Ectodermal cell (in vitro differentiated cells): ENCODE measurements around the gene TNS1.

Experiments used
- H3K27ac ChIP-seq: 2 replicates; pipeline ENCODE4 v1.7.0; 2013; ENCODE audit warnings: mild to moderate bottlenecking, low read depth, low read length; ENCODE audit not compliant: insufficient read depth, poor library complexity, severe bottlenecking
- H3K27me3 ChIP-seq: 2 replicates; pipeline ENCODE4 v1.7.0; 2013; ENCODE audit warnings: mild to moderate bottlenecking, low read length; ENCODE audit not compliant: insufficient read depth, control insufficient read depth, poor library complexity, severe bottlenecking
- H3K36me3 ChIP-seq: one replicate; pipeline ENCODE4 v1.7.0; 2013; ENCODE audit warnings: low read length; ENCODE audit not compliant: control insufficient read depth, insufficient read depth
- H3K4me1 ChIP-seq: one replicate; pipeline ENCODE4 v1.7.0; 2013; ENCODE audit warnings: low read length; ENCODE audit not compliant: control insufficient read depth, insufficient read depth
- H3K4me3 ChIP-seq: 2 replicates; pipeline ENCODE4 v1.7.0; 2013; ENCODE audit warnings: low read depth, low read length, control low read depth; ENCODE audit not compliant: insufficient read depth
- H3K9me3 ChIP-seq: 2 replicates; pipeline ENCODE4 v1.7.0; 2013; ENCODE audit warnings: mild to moderate bottlenecking, low read length, moderate library complexity; ENCODE audit not compliant: control insufficient read depth
- WGBS, 2 experiments: methylation state at CpG; one replicate each; pipeline ENCODE4 v1.1.7; 2013; ENCODE audit warnings: missing lambda C conversion rate in 2 of 2; 5-methylcytosine and 5-hydroxymethylcytosine counted together

TNS1 gene

DNA sequence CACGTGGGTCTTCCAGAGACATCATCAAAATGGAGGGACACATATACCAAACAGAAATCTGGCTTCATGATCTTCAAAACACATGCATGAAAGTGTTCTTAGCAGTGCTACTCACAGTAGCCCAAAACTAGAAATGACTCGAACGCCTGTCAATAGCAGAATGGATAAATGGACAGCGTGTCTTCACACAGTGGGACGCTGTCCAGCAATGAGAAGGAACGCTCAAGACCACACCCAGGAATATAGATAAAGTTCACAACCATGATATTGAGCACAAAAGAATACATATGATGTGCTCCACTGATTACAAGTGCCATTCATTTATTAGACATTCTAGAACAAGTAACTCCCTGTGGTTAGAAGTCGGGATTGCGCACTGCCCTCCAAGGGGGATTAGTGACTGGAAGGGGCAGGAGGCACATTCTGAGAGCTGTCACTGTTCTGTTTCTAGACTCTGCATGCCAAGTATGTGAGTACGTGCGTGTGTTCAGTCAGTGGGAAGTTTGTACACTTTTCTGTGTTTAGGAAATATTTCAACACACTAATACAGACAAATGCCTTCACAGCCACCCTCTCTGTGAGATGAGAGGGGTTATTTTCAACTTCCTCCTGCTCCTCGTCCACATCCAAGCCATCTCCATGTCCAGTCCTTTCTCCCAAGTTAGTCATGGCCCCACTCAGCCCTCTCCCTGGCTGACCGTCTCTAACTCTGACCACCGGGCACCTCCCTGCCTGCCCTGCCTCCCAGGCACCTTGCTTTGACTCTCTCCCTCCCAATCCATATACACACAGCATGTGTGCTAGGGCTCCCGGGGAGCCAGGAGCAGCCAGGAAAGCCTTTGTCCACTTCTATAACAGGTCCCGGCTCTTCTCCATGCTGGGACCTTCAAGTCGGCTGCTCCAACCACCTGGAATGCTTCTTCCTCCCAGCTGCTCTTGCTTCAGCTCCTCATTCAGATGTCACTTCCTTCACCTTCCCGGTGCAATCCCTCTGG is 26.9 kb upstream of the TNS1 start:
- Histone ChIP-seq H3K27ac (no peak overlapping the region), H3K9me3 (no peaks in the 10 kb centered on the region), H3K27me3 (peaks cover 32% of the 10 kb centered on the region), H3K36me3 (no peaks in the 10 kb centered on the region), H3K4me1 (peaks cover 27% of the 10 kb centered on the region), H3K4me3 (no peak overlapping the region)
- WGBS, 2 experiments: 90 to 92% methylated on average over 15 to 17 of the region's 17 CpGs

DNA sequence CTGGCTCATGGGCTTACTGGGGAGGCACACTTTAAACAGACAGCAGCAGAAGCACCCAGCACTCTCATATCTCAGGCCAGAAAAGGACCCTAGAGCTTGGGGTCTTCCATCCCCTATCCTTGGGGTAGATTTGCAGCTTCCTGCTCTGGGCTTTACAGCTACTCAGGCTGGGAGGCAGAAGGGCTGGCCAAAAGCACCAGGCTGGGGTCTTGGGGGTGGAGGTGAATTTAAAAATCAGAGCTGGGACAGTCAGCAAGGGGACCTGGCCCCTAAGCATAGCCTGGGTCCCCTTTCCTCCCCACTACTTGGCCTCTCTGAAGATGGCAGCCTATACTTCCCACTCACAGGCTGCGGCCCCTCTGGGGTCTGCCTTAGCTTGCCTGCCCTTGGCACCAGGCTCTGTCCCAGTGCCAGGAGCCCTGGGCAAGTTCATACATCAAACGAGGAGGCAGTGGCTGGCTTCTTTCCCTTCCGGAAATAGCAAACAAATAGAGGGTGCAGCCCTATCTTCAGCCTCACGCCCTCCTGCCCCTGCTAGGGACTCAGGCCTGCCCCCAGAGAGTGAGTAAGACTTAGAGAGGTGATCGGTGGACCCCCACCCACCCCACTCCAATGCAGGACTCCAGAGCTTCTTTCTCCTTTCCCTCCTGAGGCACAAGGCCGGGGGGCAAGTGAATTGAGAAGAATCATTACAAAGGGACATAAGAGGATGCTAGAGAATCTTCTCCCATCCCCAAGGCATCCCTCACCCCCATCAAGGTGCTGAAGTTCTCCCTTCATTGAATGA is 26.0 kb upstream of the TNS1 start:
- Histone ChIP-seq H3K4me3 (no peak overlapping the region), H3K4me1 (peaks cover 29% of the 10 kb centered on the region), H3K27me3 (peaks cover 23% of the 10 kb centered on the region), H3K36me3 (no peaks in the 10 kb centered on the region), H3K27ac (no peak overlapping the region), H3K9me3 (no peaks in the 10 kb centered on the region)
- WGBS, 2 experiments: 84 to 88% methylated on average over 6 of the region's 6 CpGs

DNA sequence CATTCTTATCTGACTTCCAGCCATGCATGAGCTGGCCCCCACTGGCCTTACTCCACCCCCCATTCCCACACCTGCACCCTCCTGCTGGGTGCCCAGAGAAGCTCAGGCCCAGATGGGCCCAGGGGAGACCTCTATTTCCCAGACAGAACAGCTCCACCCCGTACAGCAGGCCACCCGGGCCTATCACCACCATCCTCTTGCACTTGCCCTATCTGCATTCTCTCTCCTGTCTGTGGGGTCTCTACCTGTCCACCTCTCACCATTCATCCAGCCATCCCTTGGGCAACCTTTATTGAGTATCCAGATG is 25.3 kb upstream of the TNS1 start:
- WGBS, 2 experiments: 87 to 88% methylated on average over 2 of the region's 2 CpGs
- Histone ChIP-seq H3K4me3 (no peak overlapping the region), H3K27ac (no peak overlapping the region)

DNA sequence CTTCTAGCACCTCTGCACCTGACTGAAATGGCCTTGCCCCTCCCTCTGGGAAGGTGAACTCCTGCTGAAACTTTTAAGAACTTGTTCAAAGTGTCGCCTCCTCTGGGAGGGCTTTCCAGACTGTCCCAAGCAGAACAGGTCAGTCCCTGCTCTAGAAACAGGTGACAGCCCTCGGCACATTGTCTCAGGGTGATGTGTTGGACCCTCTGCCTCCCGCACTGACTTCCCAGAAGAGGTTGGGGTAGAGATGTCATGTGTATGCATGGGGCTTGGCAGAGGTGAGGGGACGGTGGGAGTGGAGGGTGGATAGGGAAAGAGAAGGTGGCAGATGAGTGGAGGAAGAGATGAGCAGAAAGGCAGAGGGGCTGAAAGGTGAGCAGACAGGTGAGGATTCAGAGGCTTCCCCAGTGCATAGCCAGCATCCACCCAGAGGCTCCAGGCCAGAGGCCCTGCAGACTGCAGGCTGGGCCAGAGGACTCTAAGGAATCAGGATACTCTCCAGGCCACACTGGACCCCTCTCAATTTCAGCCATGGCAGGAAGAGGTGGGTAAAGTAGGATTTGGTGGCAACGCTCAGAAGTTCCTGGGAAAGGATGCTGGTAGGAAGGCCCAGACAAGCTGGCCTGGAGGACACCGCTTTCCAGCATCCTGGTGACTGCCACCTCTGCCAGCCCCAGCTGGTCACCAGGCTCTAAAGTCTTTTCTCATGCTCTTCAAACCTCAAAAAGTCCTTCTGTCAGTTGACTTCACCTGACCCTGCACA is 24.8 kb upstream of the TNS1 start:
- H3K4me1 ChIP-seq: peaks cover 32% of the 10 kb centered on the region
- H3K4me3 ChIP-seq: no peak overlapping the region
- no peaks in the 10 kb centered on the region for H3K36me3 ChIP-seq
- peaks cover 12% of the 10 kb centered on the region for H3K27me3 ChIP-seq
- 92 to 93% methylated on average over 6 of the region's 6 CpGs for WGBS, 2 experiments
- no peaks in the 10 kb centered on the region for H3K9me3 ChIP-seq
- H3K27ac ChIP-seq: no peak overlapping the region

More for the DNA sequence above, 25.3 kb upstream of the TNS1 start:
- Histone ChIP-seq H3K27me3 (peaks cover 17% of the 10 kb centered on the region), H3K9me3 (no peaks in the 10 kb centered on the region), H3K36me3 (no peaks in the 10 kb centered on the region), H3K4me1 (peaks cover 32% of the 10 kb centered on the region)

DNA sequence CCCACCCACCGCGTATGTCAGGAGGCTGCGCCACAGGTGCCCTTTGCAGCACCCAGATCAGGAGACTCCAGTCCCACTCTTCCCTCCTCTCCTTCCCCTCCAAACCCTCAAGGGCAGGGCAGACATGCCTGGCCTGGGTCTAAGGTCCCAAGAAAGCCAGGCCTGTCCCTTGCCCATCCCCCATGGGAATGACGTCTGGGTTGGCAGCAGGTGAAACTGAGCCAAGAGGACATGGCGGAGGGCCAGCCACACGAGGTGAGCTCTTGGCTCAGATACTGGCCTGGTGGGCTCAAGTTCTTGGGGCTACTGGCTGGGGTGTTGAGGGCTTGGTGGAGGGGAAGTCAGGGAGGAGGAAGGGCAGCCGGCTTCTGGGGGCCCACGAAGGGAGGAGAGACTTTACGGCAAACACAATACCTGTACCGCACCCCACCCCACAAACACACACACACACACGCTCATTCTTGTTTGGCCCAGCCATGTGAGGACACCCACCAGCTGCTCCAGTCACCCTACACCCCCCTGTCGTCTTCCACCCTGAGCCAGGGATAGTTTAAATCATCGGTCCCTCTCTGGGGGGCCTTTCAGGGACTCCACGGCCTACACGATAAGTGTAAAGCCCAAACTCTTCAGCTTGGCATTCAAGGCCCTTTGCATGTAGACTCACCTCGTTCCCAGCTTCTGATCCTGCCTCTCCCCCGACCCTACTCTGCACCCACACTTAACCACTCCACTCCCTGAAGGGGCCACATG is 24.1 kb upstream of the TNS1 start:
- peaks cover 32% of the 10 kb centered on the region for H3K4me1 ChIP-seq
- no peak overlapping the region for H3K4me3 ChIP-seq
- 87 to 89% methylated on average over 16 to 17 of the region's 17 CpGs for WGBS, 2 experiments
- no peaks in the 10 kb centered on the region for H3K9me3 ChIP-seq
- H3K27ac ChIP-seq: no peak overlapping the region
- no peaks in the 10 kb centered on the region for H3K36me3 ChIP-seq
- peaks cover 5% of the 10 kb centered on the region for H3K27me3 ChIP-seq

DNA sequence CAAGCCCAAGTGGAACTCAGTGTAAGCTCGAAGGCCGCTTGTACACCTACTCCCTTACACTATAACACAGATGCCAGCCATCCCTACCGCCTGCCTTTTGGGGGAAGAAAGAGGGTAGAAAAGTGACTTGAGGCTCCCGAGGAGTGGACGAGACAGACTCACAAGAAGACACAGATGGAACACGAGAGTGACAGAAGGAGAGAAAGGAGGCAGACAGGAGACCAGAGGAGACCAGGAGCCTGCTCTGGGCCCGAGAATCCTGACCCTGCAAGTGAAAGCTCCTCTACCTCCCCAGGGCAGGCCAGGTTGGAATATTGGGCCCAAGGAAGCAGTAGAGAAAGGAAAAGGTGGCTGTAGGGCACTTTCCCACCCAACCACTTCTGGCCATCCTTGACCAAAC is 23.4 kb upstream of the TNS1 start:
- WGBS, 2 experiments: 87 to 89% methylated on average over 7 of the region's 7 CpGs
- no peaks in the 10 kb centered on the region for H3K36me3 ChIP-seq
- H3K4me1 ChIP-seq: peaks cover 34% of the 10 kb centered on the region
- no peak overlapping the region for H3K27ac ChIP-seq
- no peaks in the 10 kb centered on the region for H3K9me3 ChIP-seq
- H3K4me3 ChIP-seq: no peak overlapping the region
- H3K27me3 ChIP-seq: no peaks in the 10 kb centered on the region

DNA sequence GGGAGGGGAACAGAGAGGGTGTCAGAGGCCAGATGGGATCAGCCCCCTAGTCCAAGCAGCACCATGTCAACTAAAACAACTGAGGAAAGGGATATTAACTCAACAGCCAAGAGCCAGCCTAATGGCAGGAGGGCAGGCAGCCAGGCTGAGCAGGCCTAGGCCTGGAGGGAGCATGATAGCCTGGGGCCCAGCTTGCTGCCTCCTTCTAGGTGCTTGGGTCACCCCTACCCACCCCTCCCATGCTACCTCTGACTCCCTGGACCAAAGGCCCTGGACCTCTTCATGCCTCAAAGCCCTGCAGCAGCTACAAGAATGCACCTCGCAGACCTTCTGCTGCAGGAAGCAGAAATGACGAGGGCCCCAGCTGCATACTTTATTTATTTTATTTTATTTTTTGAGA is 22.1 kb upstream of the TNS1 start:
- WGBS, 2 experiments: 94 to 100% methylated on average over 2 of the region's 2 CpGs
- H3K36me3 ChIP-seq: no peaks in the 10 kb centered on the region
- H3K4me1 ChIP-seq: peaks cover 34% of the 10 kb centered on the region
- H3K27ac ChIP-seq: no peak overlapping the region
- no peak overlapping the region for H3K4me3 ChIP-seq
- no peaks in the 10 kb centered on the region for H3K27me3 ChIP-seq
- H3K9me3 ChIP-seq: no peaks in the 10 kb centered on the region

DNA sequence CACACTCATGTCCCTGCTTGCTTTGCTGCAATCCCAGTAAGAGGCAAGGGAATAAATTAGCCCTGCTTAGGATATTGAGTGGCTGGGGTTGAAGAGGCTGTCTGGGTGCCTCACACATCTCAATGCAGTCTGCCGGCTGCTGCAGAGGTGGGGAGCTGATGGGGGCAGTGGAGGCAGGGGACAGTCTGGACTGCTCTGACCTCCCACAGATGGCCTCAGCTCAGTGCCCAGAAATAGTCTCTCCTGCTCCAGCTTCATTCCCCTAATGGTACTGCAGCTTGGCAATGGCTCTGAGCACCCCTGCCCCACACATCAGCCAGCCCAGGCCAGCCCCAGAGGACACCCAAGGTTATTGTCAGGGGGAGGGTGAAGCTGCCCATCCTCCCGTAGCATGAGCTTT is 21.5 kb upstream of the TNS1 start:
- no peak overlapping the region for H3K4me3 ChIP-seq
- H3K9me3 ChIP-seq: no peaks in the 10 kb centered on the region
- H3K27me3 ChIP-seq: no peaks in the 10 kb centered on the region
- 81 to 85% methylated on average over 2 of the region's 2 CpGs for WGBS, 2 experiments
- H3K4me1 ChIP-seq: peaks cover 34% of the 10 kb centered on the region
- H3K36me3 ChIP-seq: no peaks in the 10 kb centered on the region
- no peak overlapping the region for H3K27ac ChIP-seq

DNA sequence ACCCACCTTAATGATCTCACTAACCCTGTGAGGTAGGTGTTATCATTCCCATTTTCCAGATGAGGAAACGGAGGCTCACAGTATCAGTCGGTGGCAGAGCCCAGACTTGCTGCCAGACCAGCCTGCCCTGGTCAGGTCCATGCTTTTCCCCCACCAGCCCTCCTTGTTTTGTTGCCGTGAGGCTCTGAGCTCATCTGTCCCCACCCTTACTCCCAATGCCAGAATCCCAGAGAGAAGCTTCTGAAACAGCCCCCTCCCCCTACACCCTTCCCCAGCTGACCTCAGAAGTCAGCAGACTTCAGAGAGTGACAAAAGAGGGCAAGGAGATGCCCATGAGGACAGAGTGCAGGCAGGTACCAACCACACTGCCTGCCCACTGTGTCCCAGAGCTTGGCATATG is 20.8 kb upstream of the TNS1 start:
- Histone ChIP-seq H3K4me3 (no peak overlapping the region), H3K9me3 (no peaks in the 10 kb centered on the region), H3K4me1 (peaks cover 34% of the 10 kb centered on the region), H3K27me3 (no peaks in the 10 kb centered on the region), H3K36me3 (no peaks in the 10 kb centered on the region), H3K27ac (no peak overlapping the region)
- WGBS, 2 experiments: 84 to 88% methylated on average over 3 of the region's 3 CpGs
